CD4-positive, alpha-beta T cell treated with Interferon gamma for 1 hour (primary cell): Measurements from ENCODE around the gene FILIP1L.

ENCODE experiments used
- DNase-seq: peaks from one replicate; pipeline ENCODE4 v3.0.0-alpha.2; 2020

Gene FILIP1L

GRCh38 chr3:99966662-99967416 lies 147.5 kb downstream of the FILIP1L start:
- DNase-seq = no peak

DNA sequence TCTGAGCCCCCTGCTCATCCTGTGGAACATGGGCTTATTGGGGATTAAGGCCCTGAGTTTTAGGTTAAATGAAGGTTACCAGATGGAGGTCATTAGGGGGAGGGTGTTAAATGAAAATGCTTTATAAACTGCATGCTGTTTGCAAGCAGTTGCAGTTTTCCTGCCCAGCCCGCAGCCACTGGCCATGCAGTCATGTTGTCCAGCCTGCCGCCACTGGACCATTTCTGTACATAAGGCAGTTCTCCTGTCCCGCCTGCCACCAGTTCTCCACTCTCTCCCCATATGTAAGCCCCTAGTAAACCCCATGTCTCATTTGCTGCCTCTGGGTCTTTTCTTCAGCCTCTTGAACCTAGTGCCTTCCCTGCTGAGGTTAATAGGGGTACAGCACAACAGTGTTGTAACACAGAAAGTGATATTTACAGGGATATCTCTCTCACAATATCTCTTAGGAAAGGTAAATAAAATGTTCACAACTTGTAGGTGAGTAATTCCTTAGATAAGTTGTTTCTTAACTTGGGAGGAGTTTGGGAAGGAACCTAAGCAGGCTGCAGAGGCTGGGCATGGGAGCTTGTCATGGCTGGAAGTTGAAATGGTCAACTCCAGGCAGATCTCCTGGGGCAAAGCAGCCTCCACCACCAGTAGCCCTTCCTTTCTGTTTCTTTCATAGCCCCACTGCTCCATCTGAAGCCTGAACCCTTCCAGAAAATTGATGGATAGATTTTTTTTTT lies 148.5 kb downstream of the FILIP1L start:
- DNase-seq = no peak

- no peak for DNase-seq
These were observed 149.2 kb downstream of the FILIP1L start for GRCh38 chr3:99965077-99965476.

- DNase-seq = no peak
These were observed 151.6 kb downstream of the FILIP1L start for GRCh38 chr3:99962703-99963102.

DNA sequence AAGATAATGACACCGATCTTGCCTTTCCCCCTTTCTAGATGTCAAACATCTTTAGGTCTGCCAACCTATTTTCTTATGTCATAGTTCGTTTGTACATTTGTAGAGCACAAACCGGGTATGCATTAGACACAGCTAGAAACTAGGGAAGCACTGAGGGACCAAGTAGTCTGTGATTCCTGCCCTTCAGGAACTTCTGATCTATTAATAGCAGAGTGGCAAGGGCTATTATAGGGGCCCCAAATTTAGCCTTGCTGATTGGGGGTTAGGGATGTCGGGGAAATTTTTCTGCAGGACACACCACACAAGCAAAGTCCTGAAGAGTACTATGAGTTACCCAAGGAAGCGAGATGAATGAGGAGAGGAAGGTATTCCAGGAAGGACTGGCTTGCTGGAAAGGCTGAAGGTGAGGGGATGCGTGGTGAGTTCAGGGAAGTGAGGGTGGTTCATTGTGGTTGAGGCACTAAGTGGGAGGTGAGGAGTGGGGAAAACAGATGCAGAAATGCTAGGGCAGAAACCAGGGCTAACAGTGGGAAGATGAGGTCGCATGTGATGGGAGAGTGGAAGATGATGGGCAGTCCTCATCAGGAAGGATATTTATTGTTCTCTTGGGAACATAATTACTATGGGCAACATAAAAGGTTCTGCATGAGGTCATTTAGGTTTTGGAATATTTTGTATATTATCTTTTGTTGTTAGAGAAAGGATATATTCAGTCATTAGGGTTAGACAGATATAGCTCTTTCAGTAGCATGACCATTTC lies 152.4 kb downstream of the FILIP1L start:
- no peak for DNase-seq

DNA sequence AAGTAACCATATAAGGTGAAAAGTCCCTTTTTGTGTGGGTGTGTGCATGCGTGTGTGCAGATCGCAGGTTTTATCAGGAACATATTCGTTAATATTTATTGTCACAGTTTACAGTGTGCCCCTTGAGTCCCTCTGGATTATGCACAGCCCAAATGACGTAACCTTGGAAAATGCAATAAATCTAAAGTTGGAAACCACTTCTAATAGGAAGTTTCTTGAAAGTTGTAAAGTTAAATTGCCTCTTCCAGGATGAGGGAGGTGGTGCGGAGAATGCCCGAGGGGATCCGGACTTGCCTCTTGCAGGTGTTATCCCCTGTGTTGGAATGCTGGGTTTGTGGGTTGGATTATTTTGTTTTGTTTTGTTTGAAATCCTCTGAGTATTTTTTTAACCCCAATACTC lies 153.4 kb downstream of the FILIP1L start:
- DNase-seq = no peak

DNA sequence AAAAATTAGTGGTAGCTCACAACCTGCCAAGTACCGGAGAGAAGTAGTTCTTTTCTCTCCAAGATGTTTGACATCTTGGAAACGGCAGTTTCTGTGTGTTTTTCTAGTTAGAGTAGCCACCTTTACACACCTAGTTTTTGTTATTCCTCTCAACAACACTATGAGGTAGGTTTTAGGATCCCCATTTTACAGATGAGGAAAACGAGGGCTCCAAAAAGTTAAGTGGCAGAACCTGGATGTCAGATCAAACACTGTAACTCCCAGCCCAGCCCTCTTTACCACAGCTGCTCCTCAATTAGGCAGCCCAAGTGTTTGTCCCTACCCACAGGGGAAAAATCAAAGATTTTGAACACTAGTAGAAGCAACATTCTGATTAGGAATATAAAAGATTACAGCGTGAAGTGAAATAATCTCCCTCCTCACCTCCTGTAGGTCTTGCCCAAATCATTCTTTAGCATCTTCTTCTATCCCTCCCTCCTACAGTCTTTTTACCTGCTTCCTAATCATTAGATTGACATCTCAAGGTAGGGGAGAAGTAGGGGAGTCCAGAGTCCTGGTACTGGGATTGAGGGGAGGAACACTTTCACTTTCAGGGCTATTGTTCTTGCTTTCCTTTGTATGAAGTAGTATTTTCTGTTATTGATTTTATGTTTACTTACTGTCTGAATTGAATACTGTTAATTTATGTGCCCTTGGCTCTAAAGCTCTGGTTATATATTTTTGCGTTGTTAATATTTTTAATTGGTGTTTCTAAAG lies 154.0 kb downstream of the FILIP1L start:
- DNase-seq = no peak

- DNase-seq = no peak
These were observed 155.9 kb downstream of the FILIP1L start for GRCh38 chr3:99958222-99958912.

- DNase-seq = no peak
These were observed 157.0 kb downstream of the FILIP1L start for GRCh38 chr3:99957151-99957796.

- DNase-seq = no peak
These were observed 158.3 kb downstream of the FILIP1L start for GRCh38 chr3:99955773-99956562.

- no peak for DNase-seq
These were observed 159.2 kb downstream of the FILIP1L start for GRCh38 chr3:99954914-99955644.

GRCh38 chr3:99953596-99953995 lies 160.7 kb downstream of the FILIP1L start:
- no peak for DNase-seq

- DNase-seq = no peak
These were observed 162.0 kb downstream of the FILIP1L start for GRCh38 chr3:99952306-99952705.

GRCh38 chr3:99951701-99952100 lies 162.6 kb downstream of the FILIP1L start:
- DNase-seq = no peak

GRCh38 chr3:99950921-99951320 lies 163.4 kb downstream of the FILIP1L start:
- no peak for DNase-seq

DNA sequence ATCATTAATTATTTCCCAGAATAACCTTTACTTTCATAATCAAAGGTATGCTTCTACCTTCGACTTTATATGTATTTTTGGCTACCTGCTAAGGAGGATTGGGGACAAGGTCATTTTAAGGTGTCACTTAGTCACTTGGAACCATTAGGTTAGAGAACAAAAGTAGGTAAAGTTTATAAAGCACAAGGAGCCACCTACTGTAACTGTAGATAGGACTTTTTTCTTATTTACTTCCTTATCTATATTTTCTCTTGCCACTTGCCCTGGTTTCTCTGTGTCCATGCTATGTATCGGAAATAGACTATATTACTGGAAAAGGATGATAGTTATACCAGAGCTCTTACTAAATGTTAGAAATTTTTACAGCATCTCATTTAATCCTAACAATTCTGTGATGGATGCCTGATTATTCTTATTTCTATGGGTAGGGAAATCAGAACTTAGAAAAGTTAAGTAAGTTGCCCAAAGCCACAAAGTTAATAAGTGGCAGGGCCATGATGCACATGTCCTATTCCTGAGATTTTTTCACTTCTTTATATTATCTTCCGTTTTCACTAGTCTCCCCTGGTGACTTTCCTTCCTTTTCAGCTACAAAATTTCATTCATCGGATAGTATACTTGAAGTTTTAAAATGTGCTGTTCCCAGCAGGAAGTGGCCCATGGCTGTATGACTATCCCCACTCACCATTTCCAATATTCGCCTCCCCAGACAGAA lies 164.2 kb downstream of the FILIP1L start:
- no peak for DNase-seq

DNA sequence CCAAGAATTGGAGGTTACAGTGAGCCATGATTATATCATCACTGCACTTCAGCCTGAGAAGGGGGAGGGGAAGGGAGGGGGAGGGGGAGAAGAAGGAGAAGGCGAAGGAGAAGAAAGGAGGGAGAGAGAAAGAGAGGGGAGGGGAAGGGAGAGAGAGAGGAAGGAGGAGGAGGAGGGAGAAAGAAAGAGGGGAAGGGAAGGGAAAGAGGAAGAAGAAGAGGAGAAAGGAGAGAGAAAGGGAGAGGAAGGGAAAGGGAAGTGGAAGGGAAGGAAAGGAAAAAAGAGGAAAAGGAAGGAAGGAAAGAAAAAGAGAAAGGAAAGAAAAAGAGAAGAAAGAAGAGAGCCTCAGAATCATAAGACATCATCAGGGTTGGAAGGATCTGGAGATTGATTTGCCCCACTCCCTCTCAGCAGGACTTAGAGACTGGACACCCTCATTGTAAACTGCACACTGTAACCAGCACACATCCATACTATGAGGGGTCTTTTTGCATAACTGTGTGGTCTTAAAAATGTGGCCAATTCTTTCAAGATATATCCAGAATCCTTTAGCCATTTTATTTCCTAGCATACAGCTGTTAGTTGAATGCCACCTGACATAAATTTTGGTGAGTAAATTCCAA lies 165.7 kb downstream of the FILIP1L start:
- DNase-seq = no peak

DNA sequence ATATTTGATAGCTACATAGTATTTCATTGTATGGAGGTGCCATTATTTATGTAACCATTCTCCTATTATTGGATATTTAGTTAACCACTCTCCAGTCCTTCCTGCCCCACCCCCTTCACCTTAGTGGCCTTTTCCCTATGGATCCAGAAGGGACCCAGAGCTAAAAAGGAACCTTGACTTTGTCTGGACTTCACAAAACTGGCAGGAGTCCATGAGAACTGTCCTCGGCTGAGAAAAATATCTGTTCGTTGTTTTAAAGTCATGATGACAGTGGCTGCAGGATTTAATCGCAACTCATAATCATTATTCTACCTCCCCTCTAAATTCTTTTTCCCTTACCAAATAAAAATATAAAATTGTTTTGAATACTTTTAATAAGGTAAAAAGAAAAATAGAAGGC lies 166.9 kb downstream of the FILIP1L start:
- no peak for DNase-seq
